H4 (cell line): ENCODE measurements around the gene GZMB. TPM values are rescaled to one million over a fixed set of nuclear protein-coding genes. Genes with fewer than 3 reads are reported as not detected.
A peak's percentile ranks its signal among the peaks of the same experiment; 100 is the strongest.
"Not testable (repeated sequence)": the region's sequence is repeated elsewhere in the genome, so short reads cannot be mapped to it uniquely, and the experiment has no call there.

Experiments used
- DNase-seq: peaks from one replicate; pipeline ENCODE4 v3.0.0-alpha.2; 2015; ENCODE audit warnings: low spot score
- total RNA-seq: library from RNA; depleted of rRNA; stranded (reverse); fragments of >200 nt; shearing (Covaris generic); gene quantifications from 2 replicates; pipeline ENCODE4 v1.2.3, GENCODE V29; 2014; rRNA removed

Gene GZMB, protein sequence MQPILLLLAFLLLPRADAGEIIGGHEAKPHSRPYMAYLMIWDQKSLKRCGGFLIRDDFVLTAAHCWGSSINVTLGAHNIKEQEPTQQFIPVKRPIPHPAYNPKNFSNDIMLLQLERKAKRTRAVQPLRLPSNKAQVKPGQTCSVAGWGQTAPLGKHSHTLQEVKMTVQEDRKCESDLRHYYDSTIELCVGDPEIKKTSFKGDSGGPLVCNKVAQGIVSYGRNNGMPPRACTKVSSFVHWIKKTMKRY
- total RNA-seq: not detected in 2 replicates

DNA sequence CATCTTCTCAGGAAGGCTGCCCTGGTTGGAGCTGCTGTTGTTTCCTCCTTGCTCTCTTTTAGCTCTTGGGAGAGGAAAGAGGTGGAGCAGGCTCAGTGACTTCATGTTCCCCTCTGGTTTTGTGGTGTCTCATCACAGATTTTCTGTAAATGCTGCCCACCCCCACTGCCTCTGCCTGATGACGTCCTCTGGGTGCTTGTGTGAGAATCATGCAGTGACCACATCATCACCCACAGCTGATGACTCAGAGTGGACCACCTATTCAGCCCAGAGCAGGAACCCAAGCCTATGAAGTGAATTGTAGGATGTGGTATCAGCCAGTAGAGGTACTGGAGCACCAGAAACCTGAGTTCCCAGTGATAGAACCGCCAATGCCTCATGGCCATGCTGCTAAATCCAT, at the start of gene GZMB:
TSS of gene GZMB (minus strand) at position 33 of the 400 bp plus-strand sequence. CDS start at position 3, 30 bp downstream.
- DNase-seq: no peak

DNA sequence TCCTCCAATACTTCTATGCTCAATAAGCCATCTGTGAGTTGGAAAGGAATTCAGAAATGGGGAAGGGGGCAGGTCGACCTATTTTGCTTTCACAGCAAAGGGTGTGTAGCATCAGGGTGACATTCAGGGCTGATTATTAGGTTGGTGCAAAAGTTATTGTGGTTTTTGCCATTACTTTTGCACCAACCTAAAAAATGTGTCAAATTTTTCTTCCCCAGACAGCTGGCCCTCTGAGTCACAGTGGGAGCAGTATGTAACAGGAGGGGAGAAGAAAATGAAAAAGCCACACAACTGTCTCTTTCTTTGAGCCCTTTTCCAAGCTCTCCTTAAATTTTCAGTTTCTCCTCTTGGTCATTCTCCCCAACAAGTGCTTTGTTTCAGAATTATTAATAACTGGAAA, 47.1 kb upstream of the GZMB start:
- no peak for DNase-seq

DNA sequence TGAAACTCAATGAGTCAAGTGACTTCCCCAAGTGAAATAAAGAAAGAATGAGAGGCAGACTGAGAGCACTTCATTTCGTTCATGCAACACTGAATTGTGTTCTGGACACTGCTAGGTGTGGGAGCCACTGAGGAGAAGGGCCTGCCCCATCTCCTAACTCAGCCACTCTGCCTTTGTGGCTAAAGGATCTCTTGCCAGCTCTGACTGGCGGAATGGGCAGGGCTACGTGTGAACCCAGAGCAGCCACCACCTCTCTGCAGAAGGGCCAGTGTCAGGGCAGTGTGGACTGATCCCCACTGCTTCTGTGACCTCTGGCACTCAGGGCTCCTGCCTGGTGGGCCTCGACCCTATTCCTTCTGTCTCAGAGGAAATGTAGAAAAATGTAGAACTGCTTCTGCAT, 46.5 kb upstream of the GZMB start:
- DNase-seq: no peak

DNA sequence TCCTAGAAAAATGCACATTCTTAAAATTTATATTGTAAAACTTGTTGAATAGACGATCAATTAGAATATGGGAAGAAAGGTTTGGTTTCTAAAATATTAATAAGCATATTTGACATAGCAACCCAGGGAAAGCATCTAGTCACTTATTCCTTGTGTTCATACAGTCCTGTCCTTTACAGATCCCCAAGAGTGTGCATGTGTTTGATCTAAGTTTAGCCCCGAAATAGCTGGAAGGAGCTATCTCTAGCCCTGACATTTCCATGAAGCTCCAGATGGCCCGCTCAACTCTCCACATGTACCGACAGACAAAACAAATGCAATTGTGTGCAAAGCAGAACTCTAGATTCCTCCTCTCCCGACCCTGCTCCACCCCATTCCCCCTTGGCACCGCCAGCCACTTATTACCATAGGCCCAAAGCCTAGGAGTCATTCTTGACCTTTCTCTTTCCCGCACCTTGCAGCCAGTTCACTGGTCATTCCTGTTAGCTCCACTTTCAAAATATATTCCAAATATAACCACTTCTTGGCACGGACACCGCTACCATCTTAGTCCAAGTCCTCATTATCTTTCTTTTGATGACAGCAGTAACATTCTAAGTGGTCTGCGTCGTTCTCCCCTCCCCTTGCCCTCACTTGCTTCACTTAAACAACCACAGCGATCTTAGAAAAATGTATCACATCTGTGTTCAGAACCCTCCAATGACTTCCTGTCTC, 45.4 kb upstream of the GZMB start:
- no peak for DNase-seq

DNA sequence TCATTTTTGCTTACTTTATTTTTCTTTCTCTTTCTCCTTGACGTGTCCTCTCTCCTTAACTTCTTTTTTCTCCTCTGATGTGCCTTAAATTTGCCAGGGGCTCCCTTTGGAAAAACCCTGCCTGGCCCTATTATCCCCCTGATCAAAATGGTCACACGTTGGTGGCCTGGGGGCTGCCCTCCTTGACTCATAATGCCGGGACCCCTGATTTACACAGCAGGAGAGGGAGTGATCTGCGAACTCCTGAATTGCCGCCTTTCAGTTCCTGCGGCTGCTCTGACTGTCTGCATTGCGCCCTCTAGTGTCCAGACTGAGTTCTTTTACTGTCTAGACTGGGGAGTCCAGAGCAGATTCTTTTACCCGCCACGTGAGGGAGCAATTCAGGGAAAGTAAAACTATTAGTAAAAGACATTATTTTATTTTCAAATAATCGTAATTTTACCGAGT, 44.8 kb upstream of the GZMB start:
- DNase-seq: peak; percentile 88

DNA sequence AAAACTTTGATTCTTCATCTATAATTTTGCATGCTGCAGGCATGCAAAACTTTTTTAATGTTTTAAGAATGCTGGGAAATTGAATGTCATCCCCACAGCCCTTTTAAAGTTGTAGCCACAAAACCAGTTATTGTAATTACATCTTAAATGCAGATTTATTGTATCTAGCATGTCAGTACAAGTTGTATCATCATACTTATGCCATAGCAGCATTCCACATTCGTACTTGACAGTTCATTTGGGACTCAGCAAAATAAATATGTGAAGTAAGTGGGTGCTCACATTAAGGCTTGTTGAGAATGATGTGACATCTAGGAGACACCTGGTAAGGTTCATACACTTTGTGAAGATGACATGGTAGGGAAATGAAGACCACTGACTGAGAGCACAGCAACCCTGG, 44.0 kb upstream of the GZMB start:
- no peak for DNase-seq

DNA sequence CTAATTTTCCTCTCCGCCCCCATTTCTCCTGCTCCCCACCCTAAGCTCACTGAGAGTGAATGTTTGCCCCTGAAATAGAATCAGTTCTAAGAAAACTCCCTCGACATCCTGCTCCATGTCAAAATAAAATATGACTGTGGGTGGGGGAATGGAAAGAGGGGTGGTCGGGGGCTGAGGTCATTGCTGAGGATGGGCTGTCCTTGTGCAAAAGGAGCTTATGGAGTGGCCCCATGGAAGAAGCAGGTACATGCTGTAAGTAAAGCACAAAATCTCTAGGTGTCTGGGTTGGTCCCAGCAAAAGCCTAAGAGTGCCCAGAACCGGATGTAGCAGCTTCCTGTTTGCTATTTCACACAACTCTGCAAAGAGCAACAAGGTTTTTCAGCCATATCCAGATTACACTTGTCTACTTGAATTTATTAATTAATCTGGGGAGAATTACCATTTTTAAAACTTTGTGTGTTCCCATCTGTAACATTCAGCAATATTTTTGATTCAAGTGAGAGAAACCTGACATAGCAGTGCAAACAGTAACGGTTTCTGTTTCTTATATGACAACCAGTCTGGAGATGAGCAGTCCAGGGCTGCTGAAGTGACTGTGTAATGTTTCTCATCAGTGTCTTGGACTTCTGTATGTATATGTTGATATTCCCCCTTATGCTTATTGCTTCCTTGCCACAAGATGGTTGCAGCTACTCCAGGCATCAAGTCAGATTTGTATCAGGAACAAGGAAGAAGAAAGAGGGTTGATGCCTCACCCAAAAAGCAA, 40.4 kb upstream of the GZMB start:
- no peak for DNase-seq

DNA sequence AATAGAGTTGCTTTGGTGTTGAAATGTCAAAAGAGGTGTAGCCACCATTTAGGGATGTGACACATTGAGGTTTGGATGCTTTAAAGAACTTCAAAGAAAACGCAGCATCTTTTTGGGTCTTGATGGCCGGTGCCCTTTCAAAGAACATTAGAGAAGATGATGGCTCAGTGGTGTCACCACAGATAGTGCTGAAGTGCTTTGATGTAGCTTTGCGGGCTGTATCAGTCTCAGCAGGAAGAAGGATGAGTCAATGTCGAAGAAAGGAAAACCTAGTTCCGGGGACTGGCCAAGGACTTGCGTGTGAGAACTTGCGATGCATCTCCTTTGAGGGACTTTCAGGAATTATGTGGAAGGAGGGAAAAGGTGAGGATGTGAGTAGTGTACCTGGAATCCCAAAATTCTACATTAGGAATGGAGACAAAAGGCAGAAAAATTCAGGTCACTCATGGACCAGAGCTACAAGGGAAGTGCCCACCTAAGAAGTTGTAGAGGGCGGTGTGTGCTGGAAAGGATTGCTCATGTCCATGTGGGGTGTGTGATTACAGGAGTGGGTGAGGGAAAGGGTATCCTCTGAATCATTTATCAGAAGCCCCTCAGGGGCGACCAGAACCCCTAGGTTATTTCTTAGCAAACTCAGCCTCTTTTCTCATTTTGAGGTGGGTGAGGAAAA, 39.7 kb upstream of the GZMB start:
- DNase-seq: no peak

DNA sequence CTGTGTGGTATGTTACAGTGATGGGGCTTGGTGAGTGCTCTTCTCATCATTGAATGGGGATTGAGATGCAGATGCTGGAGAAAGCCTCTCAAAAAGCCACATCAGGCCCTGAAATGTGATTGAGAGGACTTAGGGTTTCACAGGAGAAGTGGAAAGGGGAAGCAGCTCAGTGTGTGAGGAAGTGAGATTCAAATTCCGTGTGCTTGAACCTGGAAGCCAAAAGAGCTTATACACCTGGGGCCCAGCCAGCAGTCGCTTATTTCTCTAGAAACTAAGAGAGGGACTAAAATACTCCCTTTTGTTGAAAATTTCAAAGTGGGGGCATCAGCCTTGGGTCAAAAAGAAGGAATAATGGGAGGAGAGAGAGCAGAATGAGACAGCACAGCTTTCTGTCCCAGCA, 39.1 kb upstream of the GZMB start:
- no peak for DNase-seq

DNA sequence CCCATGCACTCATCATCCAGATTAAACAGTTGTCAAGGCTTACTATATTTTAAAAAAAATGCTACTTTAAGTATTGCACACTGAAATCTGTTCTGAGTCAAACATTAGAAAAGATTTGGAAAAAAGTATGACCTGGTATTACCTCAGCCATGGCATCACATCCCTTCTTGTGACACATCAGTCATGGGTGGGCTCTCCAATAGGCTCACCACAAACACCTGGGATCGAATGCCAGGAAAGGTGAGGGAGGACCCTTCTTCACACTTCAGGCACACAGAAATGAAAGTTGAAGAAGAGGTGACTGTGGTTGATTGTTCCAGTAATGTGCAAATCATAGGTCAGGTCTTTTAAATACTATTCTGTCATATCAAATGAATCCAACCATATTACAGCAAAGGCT, 36.6 kb upstream of the GZMB start:
- no peak for DNase-seq

DNA sequence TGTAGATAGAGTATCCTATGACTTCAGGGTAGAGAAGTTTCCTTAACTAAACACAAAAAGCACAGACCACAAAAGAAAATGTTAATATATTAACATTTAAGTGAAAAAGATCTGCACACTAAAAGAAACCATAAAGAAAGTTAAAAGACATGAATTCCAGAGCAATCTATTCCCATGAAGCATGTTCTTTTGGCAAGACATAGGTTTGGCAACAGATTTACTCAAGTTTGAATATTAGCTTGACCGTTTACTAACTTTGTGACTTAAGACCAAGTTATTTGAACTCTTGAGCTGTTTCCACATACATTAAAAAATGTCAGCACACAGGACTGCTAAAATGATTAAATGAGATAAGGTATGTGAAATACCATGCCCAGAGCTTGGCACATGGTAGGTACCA, 35.7 kb upstream of the GZMB start:
- no peak for DNase-seq

DNA sequence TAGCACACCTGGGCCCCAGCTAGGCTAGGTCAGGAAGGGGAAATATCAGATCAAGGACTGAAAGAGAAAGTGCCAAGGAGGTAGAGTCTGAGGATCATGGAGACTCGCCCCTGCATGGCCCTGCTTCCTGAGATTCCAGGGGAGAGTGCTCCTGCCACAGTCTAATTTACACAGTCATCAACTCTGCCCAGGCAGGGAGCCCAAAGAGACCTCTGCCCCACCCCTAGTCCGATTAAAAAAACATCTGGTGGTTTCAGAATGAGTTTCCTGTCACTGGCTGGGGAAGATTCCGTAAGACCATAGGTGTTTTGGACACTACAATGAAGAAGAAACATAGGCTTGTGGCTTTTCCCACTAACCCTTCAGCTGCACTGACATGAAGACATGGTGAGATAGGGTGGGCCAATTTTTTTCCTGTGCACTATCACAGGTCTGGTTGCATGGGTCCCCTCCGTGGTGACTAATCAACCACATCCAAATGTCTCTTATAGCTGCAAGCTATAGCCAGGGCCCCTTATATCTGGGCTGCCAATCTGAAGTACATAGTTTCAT, 31.5 kb upstream of the GZMB start:
- no peak for DNase-seq

DNA sequence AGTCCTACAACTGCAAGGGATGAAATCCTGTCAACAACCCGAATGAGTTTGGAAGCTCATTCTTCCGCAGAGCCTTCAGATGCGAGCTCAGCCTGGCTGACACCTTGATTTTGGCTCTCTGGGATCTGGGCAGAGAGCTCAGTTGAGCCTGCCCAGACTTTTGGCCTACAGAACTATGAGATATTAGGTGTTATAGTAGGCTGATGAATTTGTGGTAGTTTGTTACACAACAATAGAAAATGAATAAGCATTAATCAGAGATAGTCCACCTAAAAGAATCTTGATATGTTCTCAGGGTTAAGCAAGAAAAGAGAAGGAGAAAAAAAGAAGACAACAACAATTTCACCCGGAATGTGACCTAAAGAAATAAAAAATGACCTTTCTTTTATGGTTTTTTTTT, 30.4 kb upstream of the GZMB start:
- no peak for DNase-seq

DNA sequence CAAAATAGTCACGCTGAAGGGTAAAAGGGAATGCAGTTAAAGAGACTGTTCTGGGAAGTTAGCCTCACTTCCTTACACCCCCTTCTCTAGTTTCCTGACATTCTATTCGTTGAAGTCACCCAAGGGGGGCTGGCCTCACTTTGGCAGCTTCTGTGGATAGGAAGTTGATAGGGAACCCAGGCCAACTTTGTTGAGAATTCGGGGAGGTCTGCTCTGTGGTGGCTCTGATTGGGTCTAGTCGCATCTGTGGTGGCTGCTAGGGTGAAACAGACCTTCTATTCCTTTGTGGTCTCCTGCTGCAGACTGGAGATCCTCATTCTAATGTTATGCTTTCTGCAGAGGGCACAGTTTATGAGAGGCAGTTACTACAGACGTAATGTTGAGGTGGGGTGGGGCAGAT, 28.8 kb upstream of the GZMB start:
- no peak for DNase-seq

DNA sequence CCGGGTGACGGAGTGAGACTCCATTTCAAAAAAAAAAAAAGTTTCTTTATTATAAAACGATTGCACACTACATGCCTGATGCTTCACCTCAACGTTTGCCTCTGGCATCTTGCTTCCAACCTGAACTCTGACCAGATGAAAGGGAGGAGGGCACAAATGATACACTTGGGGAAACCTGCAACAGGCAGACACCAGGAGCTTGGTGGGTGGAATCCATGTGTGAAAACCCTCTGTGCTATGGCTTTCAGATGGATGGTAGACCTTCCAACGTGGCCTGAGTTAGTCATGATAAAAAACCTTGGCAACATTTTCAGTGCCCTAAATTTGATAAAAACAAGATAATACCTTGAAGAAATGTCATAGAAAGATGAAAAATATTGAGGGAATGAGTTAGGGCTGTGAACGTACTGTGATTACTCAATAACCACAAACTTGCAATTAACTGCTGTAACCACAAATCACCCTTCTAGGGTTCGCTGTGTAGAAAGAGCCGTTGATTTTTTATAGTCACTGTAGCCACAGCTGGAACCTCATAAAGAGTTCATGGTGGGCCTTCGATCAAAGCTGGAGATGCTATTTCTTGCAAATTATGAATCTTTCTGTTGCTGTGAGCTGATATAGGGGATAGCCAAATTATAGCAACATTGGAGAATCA, 26.1 kb upstream of the GZMB start:
- no peak for DNase-seq

DNA sequence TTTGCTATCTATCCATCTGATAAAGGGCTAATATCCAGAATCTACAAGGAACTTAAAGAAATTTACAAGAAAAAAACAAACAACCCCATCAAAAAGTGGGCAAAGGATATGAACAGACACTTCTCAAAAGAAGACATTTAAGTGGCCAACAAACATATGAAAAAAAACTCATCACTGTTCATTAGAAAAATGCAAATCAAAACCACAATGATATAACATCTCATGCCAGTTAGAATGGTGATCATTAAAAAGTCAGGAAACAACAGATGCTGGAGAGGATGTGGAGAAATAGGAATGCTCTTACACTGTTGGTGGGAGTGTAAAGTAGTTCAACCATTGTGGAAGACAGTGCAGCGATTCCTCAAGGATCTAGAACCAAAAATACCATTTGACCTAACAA, 14.4 kb upstream of the GZMB start:
- DNase-seq: not testable (repeated sequence)

DNA sequence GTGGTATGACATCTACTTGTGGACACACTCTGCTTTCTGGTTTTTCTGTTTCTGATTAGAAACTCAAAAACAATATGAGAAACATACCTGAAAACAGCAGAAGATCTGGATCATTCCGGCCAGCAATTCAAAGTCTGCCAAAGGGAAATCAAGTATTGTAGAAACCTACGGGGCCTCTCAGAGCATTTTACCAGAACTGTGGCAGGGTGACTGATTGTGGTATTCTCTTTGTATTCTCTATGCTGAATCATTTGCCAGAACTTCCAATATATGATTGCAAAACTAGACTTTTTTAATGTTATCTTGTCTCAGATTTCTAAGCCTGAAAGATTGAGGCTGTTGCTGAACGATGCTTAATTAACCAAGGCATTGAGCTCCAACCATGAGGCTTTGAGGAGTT, 5.9 kb upstream of the GZMB start:
- DNase-seq: no peak

DNA sequence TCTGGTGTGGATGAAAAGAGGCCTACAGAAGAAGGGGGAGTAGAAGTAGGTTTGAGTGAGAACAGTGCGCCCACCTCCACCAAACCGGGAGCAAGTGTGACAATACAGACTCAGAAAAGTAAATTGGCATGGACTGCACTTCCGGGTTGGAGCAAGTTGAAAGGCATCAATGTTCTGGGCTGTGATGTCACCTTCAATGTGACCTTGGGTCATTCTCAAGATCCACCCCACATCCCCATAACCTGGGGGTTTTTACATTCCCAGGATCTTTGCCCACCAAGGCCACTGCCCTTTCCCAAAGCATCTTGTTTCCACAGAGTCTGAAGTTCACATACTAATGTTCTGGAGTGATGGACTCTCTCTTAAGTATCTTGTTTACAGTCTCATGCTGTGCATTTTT, 5.3 kb upstream of the GZMB start:
- no peak for DNase-seq

DNA sequence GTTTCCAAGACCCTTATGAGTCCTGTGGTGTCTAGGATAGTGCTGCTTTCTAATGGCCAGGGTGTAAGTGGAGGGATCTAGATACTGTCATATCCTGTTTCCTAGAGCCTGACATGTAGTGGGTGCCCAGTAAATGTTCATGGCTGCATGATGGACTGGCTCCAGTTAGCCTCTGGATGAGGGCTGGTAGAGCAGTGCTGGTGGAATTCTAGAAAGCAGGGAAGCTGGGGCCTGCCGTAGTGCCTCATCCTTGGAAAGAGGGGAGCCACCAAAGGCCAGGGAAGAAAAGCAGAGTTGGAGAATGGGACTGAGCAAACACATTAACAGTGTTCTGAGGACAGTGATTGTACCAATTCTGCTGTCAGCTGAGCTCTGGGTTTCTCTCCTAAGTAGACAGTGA, 637 bp downstream of the GZMB start:
- no peak for DNase-seq

DNA sequence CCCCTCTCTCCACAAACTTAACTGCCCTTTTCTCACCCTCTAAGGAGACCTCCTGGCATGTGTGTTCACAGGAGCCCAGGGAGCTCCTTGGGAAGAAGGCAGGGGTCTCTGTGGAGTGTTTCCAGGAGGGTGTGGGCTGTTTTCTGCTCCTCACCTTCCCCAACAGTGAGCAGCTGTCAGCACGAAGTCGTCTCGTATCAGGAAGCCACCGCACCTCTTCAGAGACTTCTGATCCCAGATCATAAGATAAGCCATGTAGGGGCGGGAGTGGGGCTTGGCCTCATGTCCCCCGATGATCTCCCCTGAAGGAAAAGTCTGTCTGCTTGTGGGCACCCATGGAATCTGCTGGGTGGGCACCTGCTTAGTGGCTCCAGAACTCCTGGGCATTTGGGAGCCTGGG, 1.2 kb downstream of the GZMB start:
- DNase-seq: no peak

DNA sequence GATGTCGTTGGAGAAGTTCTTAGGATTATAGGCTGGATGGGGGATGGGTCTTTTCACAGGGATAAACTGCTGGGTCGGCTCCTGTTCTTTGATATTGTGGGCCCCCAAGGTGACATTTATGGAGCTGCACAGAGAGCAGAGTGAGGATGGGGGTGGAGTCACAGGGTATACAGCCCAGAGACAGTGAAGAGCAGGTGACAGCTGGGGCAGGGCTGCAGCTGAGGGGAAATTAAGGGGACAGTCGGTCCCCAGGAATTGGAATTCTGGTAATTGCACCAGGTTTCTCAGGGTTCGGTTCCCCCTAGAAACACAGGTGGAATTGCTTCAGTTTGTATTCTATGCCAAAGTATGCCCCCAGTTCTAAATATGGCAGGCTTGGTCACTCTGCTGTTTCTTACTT, 1.7 kb downstream of the GZMB start:
- DNase-seq: no peak
